DMS53 treated with DMSO at 0.1 percent for 48 hours (cell line): Measurements from ENCODE around the gene DNAJB12.
"Not testable (repeated sequence)": the region's sequence is repeated elsewhere in the genome, so short reads cannot be mapped to it uniquely, and the experiment has no call there.

Experiments used
- DNase-seq: peaks from one replicate; lab custom pipeline; 2025; ENCODE audit not compliant: unreplicated experiment; lab: John Stamatoyannopoulos, UW

Gene DNAJB12

DNA sequence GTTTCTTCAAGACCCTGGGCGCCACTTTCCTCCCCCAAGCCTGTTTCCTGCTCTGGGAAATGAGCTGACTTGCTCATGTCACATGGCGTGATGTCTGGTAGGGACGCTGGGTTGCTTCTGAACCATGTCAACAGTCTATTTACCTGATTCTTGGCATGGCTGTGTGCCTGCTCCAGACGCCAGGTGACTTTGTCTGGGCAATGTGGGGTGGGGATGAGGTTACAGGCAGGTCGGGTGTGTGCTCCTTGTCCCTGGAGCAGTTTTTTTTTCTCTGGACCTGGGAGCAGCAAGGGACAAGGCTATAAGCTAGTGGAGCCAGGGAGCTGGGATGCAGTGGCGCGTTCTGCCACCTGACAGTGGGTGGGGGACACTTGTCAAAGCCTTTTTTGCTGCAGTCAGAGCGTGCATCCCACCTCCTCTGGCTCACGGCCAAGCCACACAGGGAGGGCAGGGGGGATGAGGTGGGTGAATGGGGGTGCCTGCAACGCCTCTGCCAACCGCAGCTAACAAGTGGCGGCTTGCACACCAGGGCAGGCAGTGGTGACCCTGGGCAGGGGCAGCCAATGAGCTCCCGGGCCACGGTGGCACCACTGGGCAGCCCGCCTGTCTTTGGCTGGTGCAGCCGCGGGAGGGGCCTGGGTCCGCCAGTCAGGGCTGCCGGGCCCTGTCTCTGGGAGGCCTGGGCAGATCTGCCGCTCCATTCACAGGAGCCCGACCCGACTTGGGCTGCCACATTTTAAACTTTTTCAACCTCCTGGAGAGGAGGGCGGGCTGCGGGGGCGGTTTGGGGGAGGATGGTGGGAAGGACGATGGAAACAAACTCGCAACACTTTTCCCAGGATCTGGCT, 22.9 kb downstream of the DNAJB12 start:
- peak; percentile 95 for DNase-seq

DNA sequence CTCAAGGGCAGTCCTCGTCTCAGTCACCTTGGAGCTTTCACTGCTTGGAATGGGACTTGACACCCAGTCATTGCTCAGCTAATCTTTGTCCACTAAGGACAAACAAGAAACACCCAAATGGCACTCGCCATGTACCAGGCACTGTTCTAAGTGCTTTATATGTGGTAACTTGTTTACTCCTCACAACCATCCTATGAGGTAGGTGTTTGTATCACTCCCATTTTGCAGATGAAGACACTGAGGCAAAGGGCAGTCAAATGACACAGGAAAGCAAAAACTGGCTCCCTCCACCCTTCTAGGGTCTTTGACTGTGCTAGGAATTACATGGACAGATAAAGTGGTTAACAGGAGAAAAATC, 24.7 kb downstream of the DNAJB12 start:
- DNase-seq, result no peak

- DNase-seq, result no peak
Observed at GRCh38 chr10:72329290-72330068, 25.2 kb downstream of the DNAJB12 start.

- DNase-seq, result no peak
Observed at GRCh38 chr10:72328829-72329204, 25.9 kb downstream of the DNAJB12 start.

DNA sequence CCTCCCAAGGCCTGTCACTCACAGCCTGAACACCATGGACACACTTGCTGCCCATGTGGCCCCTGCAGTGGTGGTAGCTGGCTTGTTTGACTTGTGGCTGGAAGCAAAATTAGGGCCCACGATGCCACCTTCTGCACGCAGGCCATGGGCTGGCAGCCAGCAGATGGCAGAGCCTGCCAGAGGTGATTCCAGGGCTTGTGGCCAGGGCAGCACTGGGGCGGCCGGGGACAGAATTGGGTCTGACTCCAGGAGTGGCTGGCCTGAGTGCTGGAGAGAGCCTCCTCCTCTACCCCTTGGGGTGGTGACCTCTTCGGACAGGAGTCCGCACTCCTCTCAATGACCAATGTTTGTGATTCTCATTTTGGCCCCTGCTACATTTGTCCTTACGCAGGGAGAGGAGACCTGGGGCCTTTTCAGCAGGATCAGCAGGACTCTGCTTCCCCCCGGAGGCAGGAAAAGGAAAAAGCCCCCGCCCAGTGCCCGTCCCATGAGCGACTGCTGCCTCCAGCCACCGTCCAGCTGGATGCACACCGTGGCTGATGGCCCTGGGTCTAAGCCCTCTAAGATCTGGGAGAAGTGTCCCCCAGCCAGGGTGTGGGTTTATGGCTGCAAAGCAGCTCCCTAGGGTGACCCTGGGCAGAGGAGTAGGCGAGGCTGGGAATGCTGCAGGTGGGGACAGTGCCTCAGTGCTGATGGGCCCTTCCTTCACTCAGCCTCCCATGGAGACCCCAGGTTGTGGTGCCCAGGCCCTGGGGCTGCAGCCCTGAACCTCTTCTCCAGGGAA, 26.5 kb downstream of the DNAJB12 start:
- DNase-seq, result no peak

GRCh38 chr10:72326665-72327603, 27.8 kb downstream of the DNAJB12 start:
- DNase-seq, result not testable (repeated sequence)

DNA sequence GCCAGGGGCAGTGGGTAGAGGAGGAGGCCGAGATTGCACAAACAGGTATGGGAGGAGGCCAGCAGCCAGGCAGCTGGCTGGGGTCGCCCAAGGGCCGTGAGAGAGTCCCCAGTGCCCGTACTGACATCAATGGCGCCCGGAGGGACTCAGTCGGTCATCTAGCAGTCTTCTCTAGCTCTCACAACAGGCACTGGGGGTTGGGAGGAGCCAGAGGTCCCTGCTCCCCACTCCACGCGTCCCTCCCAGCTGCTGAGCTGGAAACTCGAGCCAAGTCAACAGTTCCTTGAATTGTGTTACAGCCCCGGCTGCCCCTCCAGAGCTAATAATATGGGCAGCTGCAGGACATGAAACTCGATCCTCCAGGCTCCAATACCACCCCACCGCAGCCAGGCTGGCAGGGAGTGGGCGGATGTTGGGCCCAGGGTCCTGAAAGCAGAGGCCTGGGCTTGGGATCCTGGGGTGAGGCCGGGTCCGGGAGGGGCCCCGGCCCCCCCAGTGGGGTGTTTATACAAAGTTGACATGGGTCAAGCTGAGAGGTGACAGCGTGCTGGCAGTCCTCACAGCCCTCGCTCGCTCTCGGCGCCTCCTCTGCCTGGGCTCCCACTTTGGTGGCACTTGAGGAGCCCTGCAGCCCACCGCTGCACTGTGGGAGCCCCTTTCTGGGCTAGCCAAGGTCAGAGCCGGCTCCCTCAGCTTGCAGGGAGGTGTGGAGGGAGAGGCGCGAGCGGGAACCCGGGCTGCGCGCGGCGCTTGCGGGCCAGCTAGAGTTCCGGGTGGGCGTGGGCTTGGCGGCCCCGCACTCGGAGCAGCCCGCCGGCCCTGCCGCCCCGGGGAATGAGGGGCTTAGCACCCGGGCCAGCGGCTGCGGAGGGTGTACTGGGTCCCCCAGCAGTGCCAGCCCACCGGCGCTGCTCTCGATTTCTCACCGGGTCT, 29.2 kb downstream of the DNAJB12 start:
- peak; percentile 97 for DNase-seq

DNA sequence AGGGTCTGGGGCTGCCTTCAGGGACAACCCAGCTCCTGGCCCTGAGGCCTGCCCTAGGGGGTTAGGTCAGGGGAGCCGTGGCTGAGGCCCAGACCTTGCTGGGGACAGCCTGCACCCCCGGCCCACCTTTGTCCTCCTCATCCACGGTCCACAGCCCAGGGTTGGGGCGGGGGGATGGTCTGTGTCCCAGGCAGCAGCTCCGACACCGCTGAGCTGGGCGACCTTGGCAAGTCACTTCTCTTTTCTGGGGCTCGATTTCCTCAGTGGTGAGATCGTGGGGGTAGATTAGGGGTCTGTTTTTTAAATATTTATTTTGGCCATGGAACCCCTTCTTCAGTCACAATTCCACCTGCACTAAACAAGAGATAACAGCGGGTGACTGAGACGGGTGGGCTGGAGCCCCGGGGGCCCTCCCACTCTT, 30.9 kb downstream of the DNAJB12 start:
- DNase-seq, result no peak

DNA sequence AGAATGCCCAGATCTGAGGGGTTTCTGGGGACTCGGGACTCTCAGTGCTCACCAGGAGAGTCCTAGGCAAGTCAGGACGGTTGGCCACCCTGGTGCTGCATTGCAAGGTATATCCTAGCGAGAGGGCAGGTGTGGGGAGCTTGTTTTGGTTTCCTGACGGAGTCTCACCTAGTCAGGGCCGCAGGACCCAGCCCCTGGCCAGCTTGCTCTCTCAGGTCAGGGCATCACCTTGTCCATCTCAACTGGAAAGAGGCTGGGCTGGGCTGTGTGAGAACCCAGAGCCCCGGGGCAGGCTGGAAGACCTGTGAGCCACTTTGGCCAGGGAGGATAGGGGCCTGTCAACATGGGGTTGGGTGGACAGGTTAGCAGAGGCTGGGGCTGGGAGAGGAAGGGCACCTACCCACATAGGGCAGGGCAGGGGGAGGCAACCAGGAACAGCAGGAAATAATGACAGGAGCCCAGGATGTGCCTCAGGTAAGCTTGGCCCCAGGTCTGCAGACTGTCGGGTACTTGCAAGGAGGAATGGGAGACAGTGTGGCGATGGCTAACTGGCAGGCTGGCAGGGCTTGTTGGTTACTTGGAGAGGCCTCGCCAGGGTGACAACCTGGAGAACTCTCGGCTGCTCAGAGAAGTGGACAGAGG, 31.5 kb downstream of the DNAJB12 start:
- no peak for DNase-seq

GRCh38 chr10:72322280-72323058, 32.2 kb downstream of the DNAJB12 start:
- DNase-seq, result no peak

GRCh38 chr10:72322030-72322279, 32.8 kb downstream of the DNAJB12 start:
- no peak for DNase-seq

- no peak for DNase-seq
Observed at GRCh38 chr10:72321248-72322029, 33.3 kb downstream of the DNAJB12 start.

GRCh38 chr10:72320676-72321247, 34.0 kb downstream of the DNAJB12 start:
- peak; percentile 98 for DNase-seq

- DNase-seq, result peak; percentile 86
Observed at GRCh38 chr10:72319416-72320254, 35.1 kb downstream of the DNAJB12 start.

GRCh38 chr10:72318418-72319262, 36.1 kb downstream of the DNAJB12 start:
- no peak for DNase-seq
